ENCODE data around the gene CHKA. TPM values are rescaled to one million over a fixed set of nuclear protein-coding genes. Genes with fewer than 3 reads are reported as not detected.

Gene CHKA
- total RNA-seq, 1 donor = 10.8 TPM

- TF ChIP-seq CTCF (IDR thresholded peaks at IDR 0.05; ENCODE audit: insufficient read depth, low read depth, low read length) = no peak
- H3K4me3 ChIP-seq (ENCODE audit: low read depth, low read length) = no peak overlapping the region
- no peak for DNase-seq (ENCODE audit: low read depth)
Measured at GRCh38 chr11:68015467-68015866, 105.7 kb downstream of the CHKA start.

GRCh38 chr11:68014947-68015447 lies 106.2 kb downstream of the CHKA start:
- no peak for DNase-seq (ENCODE audit: low read depth)
- H3K4me3 ChIP-seq (ENCODE audit: low read depth, low read length) = no peak overlapping the region
- TF ChIP-seq CTCF (IDR thresholded peaks at IDR 0.05; ENCODE audit: insufficient read depth, low read depth, low read length) = no peak

- no peak overlapping the region for H3K4me3 ChIP-seq (ENCODE audit: low read depth, low read length)
- TF ChIP-seq CTCF (IDR thresholded peaks at IDR 0.05; ENCODE audit: insufficient read depth, low read depth, low read length) = no peak
- DNase-seq (ENCODE audit: low read depth) = peak; percentile 92
Measured at GRCh38 chr11:68014157-68014946, 106.8 kb downstream of the CHKA start.

- H3K4me3 ChIP-seq (ENCODE audit: low read depth, low read length) = no peak overlapping the region
- DNase-seq (ENCODE audit: low read depth) = no peak
- no peak for TF ChIP-seq CTCF (IDR thresholded peaks at IDR 0.05; ENCODE audit: insufficient read depth, low read depth, low read length)
Measured at GRCh38 chr11:68013611-68014156, 107.5 kb downstream of the CHKA start.

- TF ChIP-seq CTCF (IDR thresholded peaks at IDR 0.05; ENCODE audit: insufficient read depth, low read depth, low read length) = no peak
- peak overlapping the region; percentile 10 for H3K4me3 ChIP-seq (ENCODE audit: low read depth, low read length)
- peak; percentile 93 for DNase-seq (ENCODE audit: low read depth)
Measured at GRCh38 chr11:68012843-68013610, 108.2 kb downstream of the CHKA start.

GRCh38 chr11:68012044-68012842 lies 108.9 kb downstream of the CHKA start:
- peak overlapping the region; percentile 10 for H3K4me3 ChIP-seq (ENCODE audit: low read depth, low read length)

More at GRCh38 chr11:68012044-68012842, 108.9 kb downstream of the CHKA start:
- DNase-seq (ENCODE audit: low read depth) = no peak
- no peak for TF ChIP-seq CTCF (IDR thresholded peaks at IDR 0.05; ENCODE audit: insufficient read depth, low read depth, low read length)
